ENCODE measurements around the gene MRPL4. TPM values are rescaled to one million over a fixed set of nuclear protein-coding genes. Genes with fewer than 3 reads are reported as not detected.
"Not testable (repeated sequence)": the region's sequence is repeated elsewhere in the genome, so short reads cannot be mapped to it uniquely, and the experiment has no call there.

MRPL4 gene
- total RNA-seq, 6 experiments from 2014 or later: 33.7 to 109 (median 38.2) TPM

- no peak for TF ChIP-seq CTCF (IDR thresholded peaks at IDR 0.05)
- TF ChIP-seq POLR2A (IDR thresholded peaks at IDR 0.05): no peak
- Histone ChIP-seq H3K27ac (peak overlapping the region; percentile 69 to 90 (median 81)), H3K9me3 (no peaks in the 10 kb centered on the region), H3K4me3 (no peak overlapping the region), H3K27me3 (no peaks in the 10 kb centered on the region), H3K4me1 (peaks cover 0 to 48% (median 19%) of the 10 kb centered on the region in 4 donors), H3K36me3 (no peaks in the 10 kb centered on the region)
- intact Hi-C loops (cut with DNase I): no loop called here
- peak in 1 of 3 donors; percentile 38 for DNase-seq
- WGBS (ENCODE audit: insufficient coverage, low coverage, low lambda C conversion rate, missing lambda C conversion rate): 50% methylated on average over 6 of the region's 6 CpGs
- peak in 3 of 4 donors; percentile 22 to 52 (median 24) for ATAC-seq
Observed at GRCh38 chr19:10237702-10238101, 14.3 kb upstream of the MRPL4 start.

- H3K36me3 ChIP-seq: no peaks in the 10 kb centered on the region
- peaks cover 0 to 53% (median 21%) of the 10 kb centered on the region in 4 donors for H3K4me1 ChIP-seq
- ATAC-seq: peak; percentile 67 to 76 (median 68)
- intact Hi-C loops (cut with DNase I): no loop called here
- no peaks in the 10 kb centered on the region for H3K27me3 ChIP-seq
- no peaks in the 10 kb centered on the region for H3K9me3 ChIP-seq
- no peak overlapping the region for H3K4me3 ChIP-seq
- DNase-seq: peak in 2 of 3 donors; percentile 57 to 62
- 49% methylated on average over 12 of the region's 12 CpGs for WGBS (ENCODE audit: insufficient coverage, low coverage, low lambda C conversion rate, missing lambda C conversion rate)
- TF ChIP-seq CTCF (IDR thresholded peaks at IDR 0.05): no peak
- no peak for TF ChIP-seq POLR2A (IDR thresholded peaks at IDR 0.05)
- H3K27ac ChIP-seq: peak overlapping the region; percentile 69 to 90 (median 81)
Observed at GRCh38 chr19:10238172-10238783, 13.7 kb upstream of the MRPL4 start.

GRCh38 chr19:10241826-10242449 lies 10.1 kb upstream of the MRPL4 start:
- intact Hi-C loops (cut with DNase I); ATAC-seq; H3K27me3 ChIP-seq; H3K36me3 ChIP-seq; H3K4me3 ChIP-seq; H3K9me3 ChIP-seq; DNase-seq: not testable (repeated sequence)
- Histone ChIP-seq H3K4me1 (peaks cover 0 to 44% (median 16%) of the 10 kb centered on the region in 4 donors), H3K27ac (peak overlapping the region in 1 of 3 donors; percentile 33)
- 83% methylated on average over 11 of the region's 11 CpGs for WGBS (ENCODE audit: insufficient coverage, low coverage, low lambda C conversion rate, missing lambda C conversion rate)

- intact Hi-C loops (cut with DNase I): no loop called here
- no peaks in the 10 kb centered on the region for H3K36me3 ChIP-seq
- no peak overlapping the region for H3K27ac ChIP-seq
- TF ChIP-seq POLR2A (IDR thresholded peaks at IDR 0.05): no peak
- no peak for TF ChIP-seq CTCF (IDR thresholded peaks at IDR 0.05)
- H3K27me3 ChIP-seq: no peaks in the 10 kb centered on the region
- no peak overlapping the region for H3K4me3 ChIP-seq
- peak in 1 of 4 donors; percentile 10 for ATAC-seq
- H3K4me1 ChIP-seq: peaks cover 0 to 28% (median 8%) of the 10 kb centered on the region in 4 donors
- DNase-seq: no peak
- WGBS (ENCODE audit: insufficient coverage, low coverage, low lambda C conversion rate, missing lambda C conversion rate): 53% methylated on average over 3 of the region's 7 CpGs
- H3K9me3 ChIP-seq: no peaks in the 10 kb centered on the region
Observed at GRCh38 chr19:10243606-10244005, 8.4 kb upstream of the MRPL4 start.
